GM23338 (cell line): Measurements from ENCODE around the gene ADAM8. TPM values are rescaled to one million over a fixed set of nuclear protein-coding genes. Genes with fewer than 3 reads are reported as not detected.

ENCODE experiments used
- ATAC-seq: fragments of 200-7000 bp; cut with Tn5 transposase; 3 replicates; pipeline ENCODE4 v1.9.1; 2020
- DNase-seq: peaks from one replicate; pipeline ENCODE4 v3.0.0-alpha.2; 2015; ENCODE audit warnings: low spot score
- H2AFZ ChIP-seq: fragments of 200-600 bp; sonication (generic); 2 replicates; pipeline ENCODE4 v1.8.0; 2016; ENCODE audit warnings: antibody characterized with exemption, mild to moderate bottlenecking, moderate library complexity
- H3F3A ChIP-seq: fragments of 200-600 bp; sonication (generic); replicated peaks from 2 replicates; pipeline ENCODE4 v1.8.0; 2017; ENCODE audit warnings: antibody characterized with exemption, mixed run types, low read depth
- H3K27ac ChIP-seq: fragments of 200-600 bp; sonication (generic); 2 replicates; pipeline ENCODE4 v1.6.1; 2016; ENCODE audit warnings: low read depth
- H3K27me3 ChIP-seq: fragments of 200-600 bp; sonication (generic); 2 replicates; pipeline ENCODE4 v1.8.0; 2016; ENCODE audit warnings: mild to moderate bottlenecking, mixed run types, moderate library complexity; ENCODE audit not compliant: insufficient read depth
- H3K36me3 ChIP-seq: fragments of 200-600 bp; sonication (generic); 2 replicates; pipeline ENCODE4 v1.8.0; 2016; ENCODE audit warnings: mild to moderate bottlenecking; ENCODE audit not compliant: insufficient read depth
- H3K4me1 ChIP-seq: fragments of 200-600 bp; sonication (generic); 2 replicates; pipeline ENCODE4 v1.8.0; 2016; ENCODE audit warnings: mild to moderate bottlenecking, moderate library complexity; ENCODE audit not compliant: insufficient read depth
- H3K4me2 ChIP-seq: fragments of 200-600 bp; sonication (generic); 2 replicates; pipeline ENCODE4 v1.7.1; 2017; ENCODE audit warnings: mixed run types
- H3K4me3 ChIP-seq: fragments of 200-600 bp; sonication (generic); 2 replicates; pipeline ENCODE4 v1.6.1; 2016; ENCODE audit warnings: mixed run types
- H3K79me2 ChIP-seq: fragments of 200-600 bp; sonication (generic); replicated peaks from 2 replicates; pipeline ENCODE4 v1.8.0; 2017; ENCODE audit warnings: mild to moderate bottlenecking; ENCODE audit not compliant: insufficient read depth
- H3K9me2 ChIP-seq: fragments of 200-600 bp; sonication (generic); 2 replicates; pipeline ENCODE4 v1.8.0; 2017; ENCODE audit not compliant: insufficient read depth
- H4K20me1 ChIP-seq: fragments of 200-600 bp; sonication (generic); replicated peaks from 2 replicates; pipeline ENCODE4 v1.8.0; 2017; ENCODE audit warnings: mild to moderate bottlenecking; ENCODE audit not compliant: insufficient read depth
- H3K27ac Mint-ChIP-seq: 2 replicates; pipeline ENCODE4 v1.8.0; 2020; ENCODE audit warnings: inconsistent platforms, mild to moderate bottlenecking, moderate library complexity, mixed read lengths
- H3K27me3 Mint-ChIP-seq: 3 replicates; pipeline ENCODE4 v1.8.0; 2022; ENCODE audit warnings: low read depth, mild to moderate bottlenecking, moderate library complexity, mixed read lengths, inconsistent platforms; ENCODE audit not compliant: insufficient read depth, poor library complexity
- H3K36me3 Mint-ChIP-seq: 3 replicates; pipeline ENCODE4 v1.8.0; 2021; ENCODE audit warnings: low read depth, mild to moderate bottlenecking, inconsistent platforms, moderate library complexity, mixed read lengths
- H3K4me1 Mint-ChIP-seq: 3 replicates; pipeline ENCODE4 v1.8.0; 2020; ENCODE audit warnings: mild to moderate bottlenecking, inconsistent platforms, mixed read lengths
- H3K4me3 Mint-ChIP-seq: 3 replicates; pipeline ENCODE4 v1.8.0; 2021; ENCODE audit warnings: moderate library complexity, mild to moderate bottlenecking, inconsistent platforms, mixed read lengths
- H3K9me3 Mint-ChIP-seq: 3 replicates; pipeline ENCODE4 v1.8.0; 2020; ENCODE audit warnings: moderate library complexity, mild to moderate bottlenecking, inconsistent platforms, mixed read lengths
- CREB1 ChIP-seq: fragments of 250-450 bp; sonication (Bioruptor Pico); IDR thresholded peaks from 2 replicates; pipeline ENCODE4 v1.5.0; 2020; ENCODE audit warnings: low read depth, mild to moderate bottlenecking, moderate library complexity
- CTCF ChIP-seq, 2 experiments: fragments of 200-600 bp in 1 of 2; sonication (generic) in 1 of 2; conservative IDR thresholded peaks; 2 replicates each; pipeline versions ENCODE4 v1.5.1 to v1.6.1; 2016 to 2017; ENCODE audit warnings: antibody characterized with exemption in 2 of 2, low read depth in 2 of 2, mild to moderate bottlenecking in 2 of 2, moderate library complexity in 1 of 2
- ETS1 ChIP-seq: IDR thresholded peaks from 2 replicates; pipeline ENCODE4 v1.6.1; 2016; ENCODE audit warnings: antibody characterized with exemption
- EZH2 ChIP-seq: fragments of 200-600 bp; sonication (generic); IDR thresholded peaks from one replicate; pipeline ENCODE4 v1.8.0; 2017; ENCODE audit warnings: antibody characterized with exemption, mild to moderate bottlenecking, low read depth; ENCODE audit not compliant: unreplicated experiment
- EZH2phosphoT487 ChIP-seq: fragments of 200-600 bp; sonication (generic); IDR thresholded peaks from one replicate; pipeline ENCODE4 v1.8.1; 2018; ENCODE audit warnings: antibody characterized with exemption; ENCODE audit not compliant: unreplicated experiment
- JUNB ChIP-seq: IDR thresholded peaks from one replicate; pipeline ENCODE4 v1.6.1; 2016; ENCODE audit warnings: antibody characterized with exemption; ENCODE audit not compliant: unreplicated experiment
- NANOG ChIP-seq: IDR thresholded peaks from 2 replicates; pipeline ENCODE4 v1.6.1; 2016; ENCODE audit warnings: antibody characterized with exemption, borderline replicate concordance
- POLR2AphosphoS5 ChIP-seq: IDR thresholded peaks from 2 replicates; pipeline ENCODE4 v1.6.1; 2016; ENCODE audit warnings: antibody characterized with exemption, low read depth
- REST ChIP-seq: IDR thresholded peaks from one replicate; pipeline ENCODE4 v1.6.1; 2018; ENCODE audit warnings: antibody characterized with exemption; ENCODE audit not compliant: unreplicated experiment
- STAT1 ChIP-seq: IDR thresholded peaks from one replicate; pipeline ENCODE4 v1.6.1; 2016; ENCODE audit warnings: antibody characterized with exemption; ENCODE audit not compliant: unreplicated experiment
- ZNF114 ChIP-seq: fragments of 250-450 bp; sonication (Bioruptor Pico); IDR thresholded peaks from 2 replicates; pipeline ENCODE4 v1.5.0; 2020; ENCODE audit warnings: mild to moderate bottlenecking, moderate library complexity
- ZNF331 ChIP-seq: fragments of 250-450 bp; sonication (Bioruptor Pico); IDR thresholded peaks from 2 replicates; pipeline ENCODE4 v1.5.0; 2020; ENCODE audit warnings: low read depth, mild to moderate bottlenecking, moderate library complexity
- polyA plus RNA-seq: library from polyadenylated mRNA; unstranded; fragments of >200 nt; fragmentation: Nextera tagmentation; extraction: Ambion mirVana; gene quantifications from 2 replicates; pipeline ENCODE4 v1.2.1, GENCODE V29; 2016
- total RNA-seq: library from RNA; depleted of rRNA; stranded (reverse); fragments of >200 nt; shearing (Covaris generic); gene quantifications from 2 replicates; pipeline ENCODE4 v1.2.3, GENCODE V29; 2014

Gene ADAM8
- total and polyA plus RNA-seq, 2 experiments from 2014 or later = 1.9 to 5.5 TPM

- peaks cover 9% of the 10 kb centered on the region; the same call in 2 of the 3 replicates for H3K9me3 Mint-ChIP-seq
- Histone ChIP-seq H3K36me3 (no peaks in the 10 kb centered on the region), H3K27me3 (peaks cover 43% of the 10 kb centered on the region), H2AFZ (no peak within 1 kb of the TSS), H3K4me3 (peak within 1 kb of the TSS; percentile 65), H3K9me2 (0 out of 2 replicates have a peak, but pooled peaks cover 3% of the 10 kb centered on the region), H3K27ac (no peak within 1 kb of the TSS), H3K4me1 (peaks cover 16% of the 10 kb centered on the region; the same call in 1 of the 2 replicates), H3F3A (peaks cover 16% of the 10 kb centered on the region; the same call in 1 of the 2 replicates), H3K79me2 (no peaks in the 10 kb centered on the region), H3K4me2 (peak within 1 kb of the TSS; percentile 88), H4K20me1 (no peaks in the 10 kb centered on the region)
- peaks cover 22% of the 10 kb centered on the region for H3K4me1 Mint-ChIP-seq
- no peak within 1 kb of the TSS for H3K27ac Mint-ChIP-seq
- peak; percentile 25 for ATAC-seq
- DNase-seq = peak; percentile 71
- peaks cover 8% of the 10 kb centered on the region for H3K36me3 Mint-ChIP-seq
- H3K4me3 Mint-ChIP-seq = peak within 1 kb of the TSS; percentile 72
- peaks cover 64% of the 10 kb centered on the region for H3K27me3 Mint-ChIP-seq
- TF ChIP-seq CTCF (conservative IDR thresholded peaks at IDR 0.05; ENCODE audit: low read depth in 2 of 2) (no peak), ETS1 (no peak), EZH2phosphoT487 (no peak), POLR2AphosphoS5 (peak; percentile 32; the same call in 1 of the 2 replicates), ZNF331 (CRISPR knock-in tag) (no peak), ZNF114 (CRISPR knock-in tag) (no peak)
These were observed 46.7 kb downstream of the ADAM8 start, which contains the start of gene UTF1 for GRCh38 chr10:133230044-133230361. Gene UTF1 (plus strand): TSS chr10:133230217. CDS start chr10:133230289, 72 bp downstream.

GRCh38 chr10:133229265-133230043 lies 47.2 kb downstream of the ADAM8 start:
- peaks cover 39% of the 10 kb centered on the region for H3K27me3 ChIP-seq
- TF ChIP-seq ZNF331 (CRISPR knock-in tag) (no peak), ETS1 (no peak), CTCF (conservative IDR thresholded peaks at IDR 0.05; ENCODE audit: low read depth in 2 of 2) (no peak), POLR2AphosphoS5 (no peak; the same call in 1 of the 2 replicates), EZH2phosphoT487 (no peak), EZH2 (no peak), ZNF114 (CRISPR knock-in tag) (no peak), NANOG (no peak), STAT1 (no peak), JUNB (no peak), REST (no peak), CREB1 (no peak)

More at GRCh38 chr10:133229265-133230043, 47.2 kb downstream of the ADAM8 start:
- DNase-seq (peak; percentile 73), ATAC-seq (peak; percentile 42)
- H3F3A ChIP-seq = peaks cover 16% of the 10 kb centered on the region; the same call in 1 of the 2 replicates
- H3K27ac ChIP-seq = no peak overlapping the region
- no peak overlapping the region for H2AFZ ChIP-seq
- H3K4me3 ChIP-seq = peak overlapping the region; percentile 65
- no peaks in the 10 kb centered on the region for H3K36me3 ChIP-seq
- no peak overlapping the region for H3K27ac Mint-ChIP-seq
- peaks cover 16% of the 10 kb centered on the region; the same call in 1 of the 2 replicates for H3K4me1 ChIP-seq
- H3K4me2 ChIP-seq = peak overlapping the region; percentile 88
- peaks cover 9% of the 10 kb centered on the region; the same call in 2 of the 3 replicates for H3K9me3 Mint-ChIP-seq
- peak overlapping the region; percentile 72 for H3K4me3 Mint-ChIP-seq
- peaks cover 22% of the 10 kb centered on the region for H3K4me1 Mint-ChIP-seq
- 0 out of 2 replicates have a peak, but pooled peaks cover 3% of the 10 kb centered on the region for H3K9me2 ChIP-seq
- H4K20me1 ChIP-seq = no peaks in the 10 kb centered on the region
- H3K79me2 ChIP-seq = no peaks in the 10 kb centered on the region
- peaks cover 8% of the 10 kb centered on the region for H3K36me3 Mint-ChIP-seq
- H3K27me3 Mint-ChIP-seq = peaks cover 60% of the 10 kb centered on the region
